IPS-18c (cell line): ENCODE data around the gene ZNF41.
"Not testable (repeated sequence)": the region's sequence is repeated elsewhere in the genome, so short reads cannot be mapped to it uniquely, and the experiment has no call there.

Experiments used
- H3K4me3 ChIP-seq: 2 replicates; pipeline ENCODE4 v1.7.0; 2013; ENCODE audit warnings: low read depth, mild to moderate bottlenecking, low read length, moderate library complexity; ENCODE audit not compliant: insufficient read depth
- H3K9me3 ChIP-seq: one replicate; pipeline ENCODE4 v1.6.1; 2013; ENCODE audit warnings: mild to moderate bottlenecking, low read length, moderate library complexity; ENCODE audit not compliant: control insufficient read depth, insufficient read depth

ZNF41 gene

DNA sequence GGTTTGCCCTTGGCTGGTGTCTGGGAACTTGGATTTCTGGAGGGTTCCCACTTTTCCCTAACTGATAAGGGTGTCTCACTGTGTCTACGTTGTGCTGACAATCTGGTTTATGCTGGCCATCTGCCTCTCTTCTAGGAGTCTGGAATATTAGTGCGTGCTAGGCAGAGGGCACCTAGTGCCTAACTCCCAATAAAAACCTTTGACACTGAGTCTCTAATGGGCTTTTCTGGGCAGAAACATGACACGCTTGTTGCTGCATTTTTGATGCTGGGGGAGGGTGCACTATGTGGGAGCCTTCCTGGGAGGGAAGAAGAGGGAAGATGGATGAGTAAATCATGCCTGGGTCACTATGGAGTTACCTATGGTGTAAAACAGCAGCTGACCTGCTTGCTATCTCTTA is 16.3 kb upstream of the ZNF41 start:
- Histone ChIP-seq H3K4me3 (no peak overlapping the region), H3K9me3 (peaks cover 3% of the 10 kb centered on the region)

DNA sequence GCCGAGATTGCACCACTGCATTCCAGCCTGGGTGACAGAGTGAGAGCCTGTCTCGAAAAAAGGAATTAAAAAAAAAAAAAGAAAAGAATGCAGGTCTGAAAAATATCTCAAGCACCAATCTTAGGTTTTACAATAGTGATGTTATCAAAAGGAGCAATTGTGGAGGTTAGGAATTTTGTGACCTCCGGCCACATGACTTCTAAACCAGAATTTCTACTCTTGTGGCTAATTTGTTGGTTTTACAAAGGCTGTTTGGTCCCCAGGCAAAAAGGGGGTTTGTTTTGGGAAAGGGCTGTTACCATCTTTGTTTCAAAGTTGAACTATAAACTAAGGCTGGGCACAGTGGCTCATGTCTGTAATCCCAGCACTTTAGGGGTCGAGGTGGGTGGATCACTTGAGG is 15.4 kb upstream of the ZNF41 start:
- Histone ChIP-seq H3K4me3 (no peak overlapping the region), H3K9me3 (peaks cover 3% of the 10 kb centered on the region)

DNA sequence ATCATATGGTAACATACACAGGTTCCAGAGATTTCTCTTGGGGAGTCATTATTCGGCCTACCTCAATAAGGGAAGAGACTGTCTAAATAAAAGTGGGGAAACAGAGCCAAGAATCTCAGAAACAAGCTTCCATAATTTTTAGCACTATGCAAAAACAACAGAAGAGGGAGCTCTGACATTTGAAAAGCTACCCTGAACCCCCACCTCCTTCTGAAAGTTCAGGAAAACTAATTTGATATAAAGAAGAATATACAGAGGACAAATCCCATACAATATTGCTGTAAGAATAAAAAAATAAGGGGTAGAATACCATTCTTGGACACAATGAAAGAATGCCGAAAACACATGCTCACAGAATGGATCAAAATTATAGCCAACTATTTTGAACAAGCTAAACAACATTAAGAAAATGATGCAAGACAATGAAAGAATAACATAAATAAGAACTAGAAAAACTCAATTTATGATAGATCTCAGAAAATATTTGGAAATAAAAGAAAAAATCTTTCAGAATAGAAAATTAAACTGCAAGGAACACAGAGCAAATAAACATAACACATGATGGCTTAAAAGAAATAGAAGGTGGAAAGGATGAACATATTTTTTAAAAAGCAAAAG is 14.4 kb upstream of the ZNF41 start:
- Histone ChIP-seq H3K4me3 (no peak overlapping the region), H3K9me3 (peaks cover 3% of the 10 kb centered on the region)

DNA sequence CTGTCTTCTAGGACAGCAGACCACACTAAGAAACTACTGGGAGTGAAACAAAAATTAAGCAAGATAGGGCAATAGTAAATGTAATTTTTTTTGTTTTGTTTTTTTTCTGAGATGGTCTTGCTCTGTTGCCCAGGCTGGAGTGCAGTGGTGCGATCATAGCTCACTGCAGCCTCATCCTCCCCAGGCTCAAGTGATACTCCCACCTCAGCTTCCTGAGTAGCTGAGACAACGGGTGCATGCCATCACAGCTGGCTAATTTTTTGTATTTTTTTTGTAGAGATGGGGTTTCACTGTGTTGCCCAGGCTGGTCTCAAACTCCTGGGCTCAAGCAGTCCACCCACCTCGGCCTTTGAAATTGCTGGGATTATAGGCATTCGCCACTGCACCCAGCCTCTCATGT is 9.1 kb upstream of the ZNF41 start:
- H3K4me3 ChIP-seq: not testable (repeated sequence)

DNA sequence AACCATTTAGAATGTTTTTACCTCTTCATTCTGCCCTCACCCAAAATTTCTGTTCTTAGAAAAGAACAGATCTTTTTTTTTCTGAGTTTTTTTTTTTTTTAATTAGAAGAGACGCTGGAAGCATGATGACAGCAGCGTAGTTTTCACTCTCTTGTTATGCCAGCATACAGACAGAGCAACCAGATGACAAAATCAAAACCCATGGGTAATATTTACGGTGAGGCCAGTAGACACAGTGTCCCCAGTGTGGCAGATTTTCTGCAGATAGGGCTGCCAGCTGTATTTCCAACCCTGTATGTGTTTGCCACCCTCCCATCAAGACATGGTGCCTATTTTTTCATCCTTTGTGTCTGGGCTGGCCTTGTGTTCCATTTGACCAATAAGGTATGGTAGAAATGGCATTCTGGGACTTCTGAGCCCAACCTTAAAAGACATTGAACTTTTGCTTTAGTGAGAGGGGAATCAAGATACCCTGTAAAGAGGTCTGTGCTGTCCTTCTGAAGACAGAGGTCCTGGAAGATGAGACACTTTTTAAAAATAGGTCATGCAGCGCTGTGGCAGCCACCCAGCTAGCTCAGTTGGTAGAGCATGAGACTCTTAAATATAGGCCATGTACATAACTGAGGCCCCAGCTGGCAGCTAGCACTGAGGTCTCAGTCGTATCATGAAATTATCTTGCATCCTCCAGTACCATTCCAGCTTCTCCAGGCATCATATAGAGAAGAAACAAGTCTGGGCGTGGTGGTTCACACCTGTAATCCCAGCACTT is 6.7 kb upstream of the ZNF41 start:
- Histone ChIP-seq H3K9me3 (peaks cover 3% of the 10 kb centered on the region), H3K4me3 (no peak overlapping the region)

More for the DNA sequence above, 9.1 kb upstream of the ZNF41 start:
- H3K9me3 ChIP-seq: not testable (repeated sequence)

DNA sequence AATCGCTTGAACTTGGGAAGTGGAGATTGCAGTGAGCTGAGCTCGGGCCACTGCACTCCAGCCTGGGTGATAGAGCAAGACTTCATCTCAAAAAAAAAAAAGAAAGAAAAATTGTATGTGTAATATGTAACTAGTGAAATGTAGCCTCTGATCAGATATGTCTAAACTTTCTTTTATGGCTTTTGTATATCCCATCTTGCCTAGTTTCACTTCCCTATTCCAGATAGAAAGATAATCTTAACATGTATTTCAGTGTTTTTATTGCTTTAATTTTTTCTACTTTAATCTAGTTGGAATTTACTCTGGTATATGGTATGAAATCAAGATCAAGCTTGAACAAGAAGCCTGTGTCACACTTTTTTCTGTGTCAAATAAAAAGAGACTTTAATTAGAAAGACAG is 1.9 kb upstream of the ZNF41 start:
- peaks cover 6% of the 10 kb centered on the region for H3K9me3 ChIP-seq
- no peak overlapping the region for H3K4me3 ChIP-seq

DNA sequence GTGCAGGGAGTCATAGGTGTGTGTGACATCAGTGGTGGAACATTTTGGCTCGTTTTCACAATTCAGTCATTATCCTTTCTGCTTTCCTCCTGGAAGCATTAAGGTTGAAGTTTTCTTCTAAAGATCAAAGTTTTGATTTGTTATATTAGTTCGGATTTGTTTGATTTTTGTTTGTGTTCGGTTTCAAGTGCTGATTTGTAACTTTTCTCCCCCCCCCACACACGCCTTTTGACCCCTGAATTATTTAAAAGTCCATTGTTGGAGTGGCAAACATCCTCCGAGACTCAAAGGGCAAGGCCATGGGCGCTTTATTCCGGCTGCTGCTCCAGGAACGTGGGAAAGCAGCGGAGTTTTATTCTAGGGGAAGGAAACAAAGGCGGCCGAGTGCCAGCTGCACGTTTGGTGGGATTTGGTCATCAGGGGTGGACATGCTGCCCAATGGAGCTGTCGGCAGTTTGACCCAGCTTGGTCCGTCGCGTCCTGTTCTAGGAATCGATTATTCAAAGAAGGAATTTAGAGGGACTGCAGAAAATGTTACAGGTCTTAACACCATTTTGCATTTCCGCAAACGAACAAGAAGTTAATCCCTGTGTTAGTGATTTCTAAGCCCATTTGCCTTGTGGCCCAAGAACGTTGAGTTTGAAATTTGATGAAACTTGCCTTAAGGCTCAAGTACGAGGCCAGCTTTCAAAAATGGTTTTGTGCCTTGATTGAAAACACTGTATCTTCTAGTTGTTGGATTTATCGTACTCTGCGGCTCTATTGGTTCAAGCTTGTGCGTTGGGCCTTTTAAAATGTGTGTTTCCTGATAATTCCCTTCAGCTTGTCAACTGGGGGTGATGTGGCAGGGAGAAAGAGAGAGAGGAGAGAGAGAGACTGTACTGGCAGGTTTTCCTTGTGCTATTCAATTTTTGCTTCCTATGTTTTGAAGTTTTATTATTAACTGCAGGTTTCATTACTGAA is 565 bp upstream of the ZNF41 start:
- Histone ChIP-seq H3K4me3 (peak overlapping the region; percentile 77), H3K9me3 (peaks cover 7% of the 10 kb centered on the region)

DNA sequence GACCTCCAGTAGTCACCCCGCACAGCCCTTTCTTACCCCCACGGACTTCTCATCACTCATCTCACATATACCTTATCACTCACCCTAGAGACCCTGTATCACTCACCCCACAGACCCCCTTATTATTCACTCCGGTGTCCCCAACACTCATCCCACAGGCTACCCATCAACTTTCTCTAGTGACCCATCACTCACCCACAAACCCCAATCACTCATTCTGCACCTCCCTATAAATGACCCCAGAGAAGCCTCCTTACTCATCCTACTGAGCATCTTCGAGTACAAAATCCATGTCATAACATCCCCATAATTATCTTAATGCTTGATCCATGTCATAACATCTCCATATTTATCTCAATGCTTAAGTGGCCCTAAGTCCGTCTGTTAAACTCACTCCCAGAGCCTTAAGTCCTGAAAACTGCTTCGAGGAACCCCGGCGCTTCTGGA is 934 bp downstream of the ZNF41 start:
- H3K9me3 ChIP-seq: peaks cover 9% of the 10 kb centered on the region
- peak overlapping the region; percentile 77 for H3K4me3 ChIP-seq

DNA sequence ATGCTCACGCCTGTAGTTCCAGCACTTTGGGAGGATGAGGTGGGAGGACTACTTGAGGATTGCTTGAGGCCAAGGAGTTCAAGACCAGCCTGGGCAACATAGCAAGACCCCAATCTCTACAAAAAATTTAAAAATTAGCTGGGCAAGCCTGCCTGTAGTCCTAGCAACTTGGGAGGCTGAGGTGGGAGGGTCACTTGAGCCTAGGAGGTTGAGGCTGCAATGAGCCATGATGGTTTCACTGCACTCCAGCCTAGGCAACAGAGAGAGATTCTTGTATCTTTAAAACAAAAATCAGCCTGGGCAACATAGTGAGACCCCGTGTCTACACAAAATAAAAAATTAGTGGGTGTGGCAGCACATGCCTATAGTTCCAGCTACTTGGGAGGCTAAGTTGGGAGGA is 1.9 kb downstream of the ZNF41 start:
- Histone ChIP-seq H3K4me3 (no peak overlapping the region), H3K9me3 (peaks cover 9% of the 10 kb centered on the region)

DNA sequence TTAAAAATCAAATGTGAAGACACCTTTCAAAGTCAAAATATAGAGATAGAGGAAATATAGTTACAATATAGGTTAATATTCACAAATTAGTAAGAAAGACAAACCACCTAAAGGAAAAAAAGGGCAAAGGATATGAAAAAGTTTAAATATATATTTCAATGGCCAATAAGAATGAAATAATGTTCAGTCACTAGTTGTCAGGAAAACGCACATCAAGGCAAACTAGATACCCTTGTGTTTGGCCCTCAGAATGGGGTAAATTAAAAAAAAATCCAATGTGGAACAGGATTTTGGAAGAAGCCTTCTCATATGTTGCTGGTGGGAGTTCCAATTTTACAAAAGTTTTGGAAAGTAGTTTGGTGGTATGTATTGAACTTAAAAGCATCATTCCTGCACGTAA is 2.4 kb downstream of the ZNF41 start:
- H3K9me3 ChIP-seq: peaks cover 9% of the 10 kb centered on the region
- no peak overlapping the region for H3K4me3 ChIP-seq

DNA sequence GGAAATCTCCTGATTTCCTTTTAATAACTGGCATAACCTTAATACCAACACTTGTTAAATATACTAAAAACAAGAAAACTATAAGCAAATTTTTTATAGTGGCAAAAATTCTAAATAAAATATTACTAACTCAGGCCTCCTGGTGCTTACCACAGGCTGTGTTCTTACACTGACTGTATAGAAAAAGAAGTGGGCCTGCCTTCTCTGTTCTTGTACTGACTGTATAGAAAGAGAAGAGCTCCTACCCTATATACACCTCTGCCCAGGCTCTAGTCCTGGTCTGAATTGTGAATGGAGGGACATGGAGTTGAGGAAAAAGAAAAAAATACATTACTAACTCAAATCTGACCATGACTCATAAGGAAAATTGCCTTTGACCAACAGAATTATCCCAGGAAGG is 7.5 kb downstream of the ZNF41 start:
- Histone ChIP-seq H3K9me3 (peaks cover 3% of the 10 kb centered on the region), H3K4me3 (no peak overlapping the region)

DNA sequence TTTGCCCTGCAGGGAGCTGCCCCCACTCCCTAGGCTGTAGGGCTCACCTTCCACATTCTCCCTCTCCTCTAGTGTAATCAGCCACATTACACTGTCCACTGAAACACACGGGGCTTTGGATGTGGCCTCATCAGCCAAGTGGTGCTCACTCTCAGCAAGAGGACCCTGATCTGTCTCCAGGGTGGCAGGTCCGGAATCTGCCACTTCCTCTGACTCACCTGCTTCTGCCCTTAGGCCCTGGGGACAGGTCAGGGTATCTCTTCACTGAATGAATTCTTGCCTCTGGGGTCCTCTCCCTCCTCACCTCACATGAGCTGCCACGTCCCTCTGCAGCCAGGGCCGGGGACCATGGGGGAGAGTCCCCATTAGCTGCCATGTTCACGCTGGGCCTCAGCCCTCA is 15.9 kb downstream of the ZNF41 start:
- Histone ChIP-seq H3K9me3 (peaks cover 2% of the 10 kb centered on the region), H3K4me3 (no peak overlapping the region)

DNA sequence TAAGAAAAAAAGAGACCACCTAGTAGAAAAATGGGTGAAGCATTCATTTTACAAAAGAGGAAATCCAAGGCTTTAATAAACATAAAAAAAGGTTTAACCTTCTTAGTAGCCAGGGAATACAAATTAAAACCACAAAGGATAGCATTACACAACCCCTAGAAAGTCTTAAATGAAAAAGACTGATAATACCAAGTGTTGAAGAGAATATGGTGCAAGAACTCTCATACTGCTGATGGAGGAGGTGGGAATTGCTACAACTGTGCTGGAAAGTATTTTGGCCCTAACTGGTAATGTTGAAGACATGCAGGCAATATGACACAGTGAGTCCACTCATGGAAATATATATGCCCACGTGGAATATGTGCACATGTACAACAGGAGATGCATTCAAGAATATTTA is 22.5 kb downstream of the ZNF41 start:
- Histone ChIP-seq H3K9me3 (peaks cover 5% of the 10 kb centered on the region), H3K4me3 (no peak overlapping the region)

DNA sequence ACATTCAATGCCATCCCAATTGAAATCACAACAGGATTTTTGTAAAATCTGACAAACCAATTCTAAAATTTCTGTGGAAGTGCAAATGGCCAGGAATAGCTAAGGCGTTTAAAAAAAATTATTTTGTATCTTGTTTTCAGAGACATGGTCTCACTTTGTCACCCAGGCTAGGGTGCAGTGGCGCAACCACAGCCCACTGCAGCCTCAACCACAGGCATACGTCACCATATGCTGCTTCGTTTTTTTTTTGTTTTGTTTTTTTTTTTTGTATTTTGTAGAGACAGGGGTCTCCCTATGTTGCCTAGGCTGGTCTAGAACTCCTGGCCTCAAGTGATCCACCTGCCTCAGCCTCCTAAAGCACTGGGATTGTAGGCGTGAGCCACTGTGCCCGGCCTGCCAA is 24.5 kb downstream of the ZNF41 start:
- no peak overlapping the region for H3K4me3 ChIP-seq
- peaks cover 5% of the 10 kb centered on the region for H3K9me3 ChIP-seq

DNA sequence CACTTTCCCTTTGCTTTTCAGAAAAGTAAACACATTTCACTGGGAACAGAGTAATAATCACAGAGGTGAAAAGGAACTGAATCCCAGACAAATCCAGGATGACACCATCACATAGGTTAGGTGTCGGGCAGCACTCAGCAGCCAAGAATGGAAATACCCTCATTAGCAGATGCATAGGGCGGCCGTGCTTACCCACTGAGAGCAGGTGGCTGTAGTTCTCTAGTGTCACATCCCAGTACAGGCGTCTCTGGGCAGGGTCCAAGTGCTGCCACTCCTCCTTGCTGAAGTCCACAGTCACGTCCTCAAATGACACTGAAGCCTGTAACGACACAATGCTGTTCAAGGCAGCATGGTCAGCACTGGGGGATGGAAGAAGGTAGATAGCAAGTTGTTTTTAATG is 26.9 kb downstream of the ZNF41 start:
- peaks cover 9% of the 10 kb centered on the region for H3K9me3 ChIP-seq
- no peak overlapping the region for H3K4me3 ChIP-seq

DNA sequence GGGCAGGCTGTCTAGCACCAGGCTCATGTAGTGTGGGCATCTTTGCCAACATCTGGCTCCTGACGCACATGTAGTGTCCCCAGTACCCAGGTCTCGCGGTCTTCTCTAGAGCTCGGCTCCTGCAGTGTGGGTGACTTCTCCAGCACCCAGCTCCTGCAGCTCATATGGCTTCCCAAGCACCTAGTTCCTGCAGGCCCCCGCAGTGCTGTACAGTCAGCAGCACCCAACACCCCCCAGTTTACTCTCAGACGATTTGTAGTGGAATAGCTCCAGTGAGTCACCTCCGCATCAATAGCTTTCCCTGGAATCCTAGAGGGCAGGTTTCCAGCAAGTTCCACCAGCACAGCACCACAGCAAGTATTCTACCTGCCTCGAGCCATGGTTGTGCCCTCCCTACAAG is 30.9 kb downstream of the ZNF41 start:
- H3K9me3 ChIP-seq: peaks cover 19% of the 10 kb centered on the region
- H3K4me3 ChIP-seq: no peak overlapping the region

DNA sequence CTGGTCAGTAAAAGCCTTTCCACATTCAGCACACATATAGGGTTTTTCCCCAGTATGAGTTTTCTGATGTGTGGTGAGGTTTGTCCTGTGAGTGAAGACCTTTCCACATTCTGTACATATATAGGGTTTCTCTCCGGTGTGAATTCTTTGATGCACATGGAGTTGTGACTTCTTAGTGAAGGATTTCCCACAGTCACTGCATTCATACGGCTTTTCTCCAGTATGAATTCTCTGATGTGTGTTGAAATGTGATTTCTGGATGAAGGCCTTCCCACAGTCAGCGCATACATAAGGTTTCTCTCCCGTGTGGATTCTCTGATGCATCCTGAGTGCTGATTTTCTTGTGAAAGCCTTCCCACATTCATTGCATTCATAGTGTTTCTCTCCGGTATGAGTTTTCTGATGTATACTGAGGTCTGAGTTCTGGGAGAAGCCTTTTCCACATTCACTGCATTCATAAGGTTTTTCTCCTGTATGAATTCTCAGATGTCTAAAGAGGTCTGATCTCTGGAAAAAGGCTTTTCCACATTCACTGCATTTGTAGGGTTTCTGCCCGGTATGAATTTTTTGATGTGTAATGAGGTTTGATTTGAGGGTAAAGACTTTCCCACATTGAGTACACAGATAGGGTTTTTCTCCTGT is 34.7 kb downstream of the ZNF41 start:
- Histone ChIP-seq H3K9me3 (peaks cover 19% of the 10 kb centered on the region), H3K4me3 (no peak overlapping the region)
